ENCODE data around the gene MAPKBP1. TPM values are rescaled to one million over a fixed set of nuclear protein-coding genes. Genes with fewer than 3 reads are reported as not detected.
"Not testable (repeated sequence)": the region's sequence is repeated elsewhere in the genome, so short reads cannot be mapped to it uniquely, and the experiment has no call there.

MAPKBP1 gene
- total RNA-seq, 2 donors from 2014 or later = 35.8 to 37.0 TPM

- DNase-seq (ENCODE audit: low spot score) = no peak
- no peaks in the 10 kb centered on the region for H3K9me3 ChIP-seq
- no peaks in the 10 kb centered on the region for H3K27me3 ChIP-seq (replicated peaks; ENCODE audit: insufficient read depth)
- no peak overlapping the region for H3K27ac ChIP-seq
- no peak for TF ChIP-seq CTCF (IDR thresholded peaks at IDR 0.05)
- ATAC-seq (ENCODE audit: insufficient number of reproducible peaks, low FRiP score, low read depth) = no peak
- no peak overlapping the region for H3K4me3 ChIP-seq
- no peaks in the 10 kb centered on the region for H3K4me1 ChIP-seq (ENCODE audit: control insufficient read depth in 1 of 2, low read depth in 2 of 2)
- H3K36me3 ChIP-seq = peaks cover 20% of the 10 kb centered on the region
Observed at GRCh38 chr15:41734079-41734478, 40.2 kb upstream of the MAPKBP1 start.

GRCh38 chr15:41735046-41735445, 39.2 kb upstream of the MAPKBP1 start:
- H3K36me3 ChIP-seq = peaks cover 15% of the 10 kb centered on the region
- no peak overlapping the region for H3K4me3 ChIP-seq
- no peaks in the 10 kb centered on the region for H3K27me3 ChIP-seq (replicated peaks; ENCODE audit: insufficient read depth)
- DNase-seq (ENCODE audit: low spot score) (no peak), ATAC-seq (ENCODE audit: insufficient number of reproducible peaks, low FRiP score, low read depth) (no peak)
- H3K9me3 ChIP-seq = no peaks in the 10 kb centered on the region
- no peak for TF ChIP-seq CTCF (IDR thresholded peaks at IDR 0.05)
- no peak overlapping the region for H3K27ac ChIP-seq
- no peaks in the 10 kb centered on the region for H3K4me1 ChIP-seq (ENCODE audit: control insufficient read depth in 1 of 2, low read depth in 2 of 2)

GRCh38 chr15:41735492-41735891, 38.8 kb upstream of the MAPKBP1 start:
- peaks cover 15% of the 10 kb centered on the region for H3K36me3 ChIP-seq
- not testable (repeated sequence) for DNase-seq (ENCODE audit: low spot score); H3K9me3 ChIP-seq; H3K27me3 ChIP-seq (replicated peaks; ENCODE audit: insufficient read depth); H3K27ac ChIP-seq; ATAC-seq (ENCODE audit: insufficient number of reproducible peaks, low FRiP score, low read depth); H3K4me1 ChIP-seq (ENCODE audit: control insufficient read depth in 1 of 2, low read depth in 2 of 2); H3K4me3 ChIP-seq

GRCh38 chr15:41746802-41747201, 27.5 kb upstream of the MAPKBP1 start:
- Histone ChIP-seq H3K4me3 (no peak overlapping the region), H3K27me3 (replicated peaks; ENCODE audit: insufficient read depth) (no peaks in the 10 kb centered on the region), H3K27ac (no peak overlapping the region), H3K9me3 (no peaks in the 10 kb centered on the region), H3K36me3 (peaks cover 9% of the 10 kb centered on the region), H3K4me1 (ENCODE audit: control insufficient read depth in 1 of 2, low read depth in 2 of 2) (no peaks in the 10 kb centered on the region)
- ATAC-seq (ENCODE audit: insufficient number of reproducible peaks, low FRiP score, low read depth) (no peak), DNase-seq (ENCODE audit: low spot score) (no peak)
- TF ChIP-seq CTCF (IDR thresholded peaks at IDR 0.05) = no peak

GRCh38 chr15:41756198-41756597, 18.1 kb upstream of the MAPKBP1 start:
- ATAC-seq (ENCODE audit: insufficient number of reproducible peaks, low FRiP score, low read depth) (no peak), DNase-seq (ENCODE audit: low spot score) (no peak)
- Histone ChIP-seq H3K27me3 (replicated peaks; ENCODE audit: insufficient read depth) (no peaks in the 10 kb centered on the region), H3K4me1 (ENCODE audit: control insufficient read depth in 1 of 2, low read depth in 2 of 2) (no peaks in the 10 kb centered on the region), H3K9me3 (no peaks in the 10 kb centered on the region), H3K27ac (no peak overlapping the region), H3K36me3 (no peaks in the 10 kb centered on the region), H3K4me3 (no peak overlapping the region)
- TF ChIP-seq CTCF (IDR thresholded peaks at IDR 0.05) = no peak

- no peaks in the 10 kb centered on the region for H3K27me3 ChIP-seq (replicated peaks; ENCODE audit: insufficient read depth)
- no peaks in the 10 kb centered on the region for H3K36me3 ChIP-seq
- no peak overlapping the region for H3K4me3 ChIP-seq
- TF ChIP-seq CTCF (IDR thresholded peaks at IDR 0.05) = peak; percentile 70
- H3K4me1 ChIP-seq (ENCODE audit: control insufficient read depth in 1 of 2, low read depth in 2 of 2) = peaks cover 28 to 40% of the 10 kb centered on the region in 2 donors
- ATAC-seq (ENCODE audit: insufficient number of reproducible peaks, low FRiP score, low read depth) (peak; percentile 51), DNase-seq (ENCODE audit: low spot score) (no peak)
- H3K9me3 ChIP-seq = no peaks in the 10 kb centered on the region
- H3K27ac ChIP-seq = peak overlapping the region; percentile 81 to 85
Observed at GRCh38 chr15:41772720-41773331, 1.5 kb upstream of the MAPKBP1 start.

Measured in thoracic aorta (tissue), 2 donors.